ENCODE data around the gene CLEC17A. TPM values are rescaled to one million over a fixed set of nuclear protein-coding genes. Genes with fewer than 3 reads are reported as not detected.
"Not testable (repeated sequence)": the region's sequence is repeated elsewhere in the genome, so short reads cannot be mapped to it uniquely, and the experiment has no call there.

Gene CLEC17A
- total and polyA plus RNA-seq, 2 experiments from 2014 or later: not detected

DNA sequence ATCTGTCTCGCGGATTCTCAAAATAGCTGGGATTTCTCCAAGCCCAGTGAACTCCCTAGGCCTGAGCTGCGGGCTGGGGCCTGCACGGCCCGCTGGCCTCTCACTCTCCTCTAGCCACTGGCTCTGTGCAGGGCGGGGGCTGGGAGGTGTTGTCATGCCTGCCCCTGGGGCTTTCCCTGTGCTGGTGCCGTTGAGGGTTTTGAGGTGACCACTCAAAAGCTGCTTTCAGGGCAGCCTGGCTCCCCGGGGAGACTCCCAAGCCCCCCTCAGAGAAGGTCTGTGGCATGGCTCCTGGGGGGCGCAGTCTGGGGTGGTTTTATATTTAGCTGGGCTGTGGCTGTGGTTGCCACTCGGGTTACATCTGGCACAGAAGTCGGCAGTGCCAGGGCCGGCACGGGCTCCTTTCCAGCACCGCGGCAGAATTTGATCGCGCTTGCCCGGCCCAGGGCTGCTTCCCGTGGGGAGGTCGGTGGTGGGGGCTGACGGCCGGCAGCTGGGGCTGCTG, 21.0 kb upstream of the CLEC17A start:
- 86% methylated on average over 17 to 22 of the region's 22 CpGs for WGBS, 2 experiments (ENCODE audit: low coverage in 1 of 2, low lambda C conversion rate in 2 of 2, missing lambda C conversion rate in 2 of 2)
- Histone ChIP-seq H3K27me3 (replicated peaks; ENCODE audit: insufficient read depth) (no peaks in the 10 kb centered on the region), H2AFZ (no peak overlapping the region), H4K20me1 (ENCODE audit: insufficient read depth) (no peaks in the 10 kb centered on the region), H3K4me2 (ENCODE audit: unreplicated experiment) (no peak overlapping the region), H3K36me3 (ENCODE audit: low read depth) (no peaks in the 10 kb centered on the region), H3K9me2 (ENCODE audit: insufficient read depth) (no peaks in the 10 kb centered on the region), H3K9ac (no peak overlapping the region), H3K27ac (no peak overlapping the region), H3K9me3 (ENCODE audit: low read depth) (no peaks in the 10 kb centered on the region), H3K79me2 (ENCODE audit: insufficient read depth) (no peaks in the 10 kb centered on the region), H3K4me1 (ENCODE audit: insufficient read depth) (no peaks in the 10 kb centered on the region), H3F3A (ENCODE audit: insufficient read depth) (no peaks in the 10 kb centered on the region), H3K4me3 (no peak overlapping the region)
- in situ Hi-C loops (cut with MboI): no loop called here
- no peak for DNase-seq
- TF ChIP-seq EZH2phosphoT487 (IDR thresholded peaks at IDR 0.05; ENCODE audit: insufficient read depth, low read depth): no peak
- TF ChIP-seq EZH2 (IDR thresholded peaks at IDR 0.05; ENCODE audit: insufficient read depth, poor library complexity, severe bottlenecking): no peak

DNA sequence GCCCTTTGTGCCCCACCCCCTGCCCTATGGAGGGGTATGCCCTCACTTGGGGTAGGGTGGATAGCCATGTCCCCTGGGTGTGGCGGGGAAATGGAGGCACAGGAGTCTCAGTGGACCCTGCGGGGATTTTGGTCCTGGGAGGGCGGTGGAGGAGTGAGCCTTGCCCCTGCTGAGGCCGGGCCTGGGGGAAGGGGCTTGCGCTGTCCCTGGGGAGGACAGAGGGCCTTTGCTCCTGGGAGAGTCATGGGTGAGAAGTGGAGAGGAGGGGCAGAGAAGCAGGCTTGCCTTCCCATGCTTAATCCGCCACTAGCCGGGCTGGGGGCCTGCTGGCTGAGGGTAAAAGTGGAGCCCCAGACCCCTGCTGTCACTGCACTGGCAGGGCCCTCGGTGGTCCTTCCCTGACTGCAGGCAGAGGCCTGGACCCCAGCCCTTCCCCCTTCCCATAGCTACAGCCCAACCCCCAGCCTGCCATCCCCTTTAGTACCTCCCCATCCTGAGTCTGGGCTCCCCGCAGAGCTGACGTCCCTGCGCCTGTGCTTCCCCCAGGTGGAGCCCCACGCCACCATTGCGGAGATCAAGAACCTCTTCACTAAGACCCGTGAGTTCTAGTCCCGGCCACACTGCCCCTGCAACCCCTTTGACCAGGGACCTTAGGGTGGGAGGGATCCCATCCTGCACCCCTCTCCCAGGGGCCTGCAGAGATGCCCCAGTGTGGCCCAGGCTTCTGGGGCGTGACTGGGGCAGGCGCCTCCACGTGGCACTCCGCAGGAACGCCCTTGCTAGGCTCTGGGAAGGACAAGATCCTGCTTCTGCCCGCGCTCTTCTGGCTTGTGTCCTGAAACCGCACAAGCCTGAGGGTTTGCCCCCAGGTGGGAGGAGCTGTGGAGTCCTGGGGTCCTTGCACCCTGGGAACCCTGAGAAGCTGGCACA, 20.0 kb upstream of the CLEC17A start:
- no peak for DNase-seq
- in situ Hi-C loops (cut with MboI): no loop called here
- no peaks in the 10 kb centered on the region for H3F3A ChIP-seq (ENCODE audit: insufficient read depth)
- H3K4me2 ChIP-seq (ENCODE audit: unreplicated experiment): no peak overlapping the region
- no peaks in the 10 kb centered on the region for H3K4me1 ChIP-seq (ENCODE audit: insufficient read depth)
- H3K27ac ChIP-seq: no peak overlapping the region
- H4K20me1 ChIP-seq (ENCODE audit: insufficient read depth): no peaks in the 10 kb centered on the region
- no peak overlapping the region for H3K9ac ChIP-seq
- H3K27me3 ChIP-seq (replicated peaks; ENCODE audit: insufficient read depth): no peaks in the 10 kb centered on the region
- H3K4me3 ChIP-seq: no peak overlapping the region
- H3K79me2 ChIP-seq (ENCODE audit: insufficient read depth): no peaks in the 10 kb centered on the region
- no peak overlapping the region for H2AFZ ChIP-seq
- no peaks in the 10 kb centered on the region for H3K9me3 ChIP-seq (ENCODE audit: low read depth)
- 88 to 89% methylated on average over 20 to 23 of the region's 23 CpGs for WGBS, 2 experiments (ENCODE audit: low coverage in 1 of 2, low lambda C conversion rate in 2 of 2, missing lambda C conversion rate in 2 of 2)
- H3K9me2 ChIP-seq (ENCODE audit: insufficient read depth): no peaks in the 10 kb centered on the region
- TF ChIP-seq EZH2phosphoT487 (IDR thresholded peaks at IDR 0.05; ENCODE audit: insufficient read depth, low read depth): no peak
- no peak for TF ChIP-seq EZH2 (IDR thresholded peaks at IDR 0.05; ENCODE audit: insufficient read depth, poor library complexity, severe bottlenecking)
- H3K36me3 ChIP-seq (ENCODE audit: low read depth): no peaks in the 10 kb centered on the region

DNA sequence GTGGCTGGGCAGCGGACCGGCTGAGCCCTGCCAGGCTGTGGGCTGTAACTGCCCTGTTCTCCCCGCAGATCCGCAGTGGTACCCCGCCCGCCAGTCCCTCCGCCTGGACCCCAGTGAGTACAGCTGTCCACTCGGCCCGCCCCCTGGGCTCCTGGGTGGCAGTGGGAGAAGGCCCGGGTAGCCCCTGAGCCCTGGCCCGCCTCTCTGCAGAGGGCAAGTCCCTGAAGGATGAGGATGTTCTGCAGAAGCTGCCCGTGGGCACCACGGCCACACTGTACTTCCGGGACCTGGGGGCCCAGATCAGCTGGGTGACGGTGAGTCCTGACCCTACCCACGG, 19.3 kb upstream of the CLEC17A start:
- Histone ChIP-seq H3K9ac (no peak overlapping the region), H3K9me3 (ENCODE audit: low read depth) (no peaks in the 10 kb centered on the region), H3K27ac (no peak overlapping the region), H3K4me1 (ENCODE audit: insufficient read depth) (no peaks in the 10 kb centered on the region), H3K4me2 (ENCODE audit: unreplicated experiment) (no peak overlapping the region), H3K27me3 (replicated peaks; ENCODE audit: insufficient read depth) (no peaks in the 10 kb centered on the region), H3K36me3 (ENCODE audit: low read depth) (no peaks in the 10 kb centered on the region), H3K79me2 (ENCODE audit: insufficient read depth) (peaks cover 6% of the 10 kb centered on the region), H3K9me2 (ENCODE audit: insufficient read depth) (no peaks in the 10 kb centered on the region), H4K20me1 (ENCODE audit: insufficient read depth) (no peaks in the 10 kb centered on the region), H3K4me3 (no peak overlapping the region), H3F3A (ENCODE audit: insufficient read depth) (no peaks in the 10 kb centered on the region), H2AFZ (no peak overlapping the region)
- no peak for DNase-seq
- in situ Hi-C loops (cut with MboI): no loop called here
- WGBS, 2 experiments (ENCODE audit: low coverage in 1 of 2, low lambda C conversion rate in 2 of 2, missing lambda C conversion rate in 2 of 2): 93% methylated on average over 16 of the region's 16 CpGs
- TF ChIP-seq EZH2phosphoT487 (IDR thresholded peaks at IDR 0.05; ENCODE audit: insufficient read depth, low read depth): no peak
- no peak for TF ChIP-seq EZH2 (IDR thresholded peaks at IDR 0.05; ENCODE audit: insufficient read depth, poor library complexity, severe bottlenecking)

DNA sequence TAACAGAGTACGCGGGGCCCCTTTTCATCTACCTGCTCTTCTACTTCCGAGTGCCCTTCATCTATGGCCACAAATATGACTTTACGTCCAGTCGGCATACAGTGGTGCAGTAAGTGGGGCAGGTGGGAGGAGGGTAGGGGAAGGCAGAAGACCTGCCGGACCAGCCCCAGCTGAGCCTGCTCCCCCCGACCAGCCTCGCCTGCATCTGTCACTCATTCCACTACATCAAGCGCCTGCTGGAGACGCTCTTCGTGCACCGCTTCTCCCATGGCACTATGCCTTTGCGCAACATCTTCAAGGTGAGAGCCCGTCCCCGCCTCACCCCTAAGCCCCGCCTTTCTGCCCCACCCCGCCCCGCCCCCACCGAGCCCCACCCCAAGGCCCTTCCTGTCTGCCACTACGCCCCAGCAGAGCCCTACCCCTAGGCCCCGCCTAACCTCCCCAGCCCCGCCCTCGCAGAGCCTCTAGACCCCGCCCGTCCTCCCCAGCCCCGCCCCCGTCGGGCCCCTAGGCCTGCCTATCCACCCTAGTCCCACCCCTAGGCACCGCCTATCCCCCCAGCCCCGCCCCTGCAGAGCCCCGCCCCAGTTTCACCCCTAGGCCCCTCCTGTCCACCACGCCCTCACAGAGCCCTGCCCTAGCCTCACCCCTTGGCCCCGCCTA, 18.8 kb upstream of the CLEC17A start:
- H3K4me2 ChIP-seq (ENCODE audit: unreplicated experiment): no peak overlapping the region
- H3K36me3 ChIP-seq (ENCODE audit: low read depth): no peaks in the 10 kb centered on the region
- 72 to 97% methylated on average over 6 to 33 of the region's 33 CpGs for WGBS, 2 experiments (ENCODE audit: low coverage in 1 of 2, low lambda C conversion rate in 2 of 2, missing lambda C conversion rate in 2 of 2)
- no peaks in the 10 kb centered on the region for H3F3A ChIP-seq (ENCODE audit: insufficient read depth)
- H3K27ac ChIP-seq: no peak overlapping the region
- in situ Hi-C loops (cut with MboI): no loop called here
- no peaks in the 10 kb centered on the region for H3K9me2 ChIP-seq (ENCODE audit: insufficient read depth)
- H3K4me3 ChIP-seq: no peak overlapping the region
- peaks cover 12% of the 10 kb centered on the region for H3K79me2 ChIP-seq (ENCODE audit: insufficient read depth)
- H4K20me1 ChIP-seq (ENCODE audit: insufficient read depth): no peaks in the 10 kb centered on the region
- DNase-seq: peak; percentile 38
- no peaks in the 10 kb centered on the region for H3K27me3 ChIP-seq (replicated peaks; ENCODE audit: insufficient read depth)
- H3K9me3 ChIP-seq (ENCODE audit: low read depth): no peaks in the 10 kb centered on the region
- no peak for TF ChIP-seq EZH2phosphoT487 (IDR thresholded peaks at IDR 0.05; ENCODE audit: insufficient read depth, low read depth)
- no peak for TF ChIP-seq EZH2 (IDR thresholded peaks at IDR 0.05; ENCODE audit: insufficient read depth, poor library complexity, severe bottlenecking)
- no peak overlapping the region for H3K9ac ChIP-seq
- no peak overlapping the region for H2AFZ ChIP-seq
- no peaks in the 10 kb centered on the region for H3K4me1 ChIP-seq (ENCODE audit: insufficient read depth)

DNA sequence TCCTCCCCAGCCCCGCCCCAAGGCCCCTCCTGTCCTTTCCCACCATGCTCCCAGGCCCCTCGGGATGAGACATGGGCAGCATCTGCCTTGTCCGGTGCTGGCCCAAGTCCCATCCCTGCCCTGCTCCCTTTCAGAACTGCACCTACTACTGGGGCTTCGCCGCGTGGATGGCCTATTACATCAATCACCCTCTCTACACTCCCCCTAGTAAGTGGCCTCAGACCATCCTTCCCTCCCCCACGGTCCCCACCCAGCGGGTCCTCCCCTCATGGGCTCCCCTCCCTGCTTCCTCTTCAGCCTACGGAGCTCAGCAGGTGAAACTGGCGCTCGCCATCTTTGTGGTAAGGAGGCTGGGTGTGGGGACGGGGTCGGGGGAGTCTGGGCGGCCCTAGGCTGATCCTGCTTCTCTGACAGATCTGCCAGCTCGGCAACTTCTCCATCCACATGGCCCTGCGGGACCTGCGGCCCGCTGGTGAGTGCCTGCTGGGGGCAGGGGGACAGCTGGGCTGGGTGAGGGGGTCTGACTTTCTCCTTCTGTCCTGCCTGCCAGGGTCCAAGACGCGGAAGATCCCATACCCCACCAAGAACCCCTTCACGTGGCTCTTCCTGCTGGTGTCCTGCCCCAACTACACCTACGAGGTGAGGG, 18.1 kb upstream of the CLEC17A start:
- H3F3A ChIP-seq (ENCODE audit: insufficient read depth); H3K27ac ChIP-seq; H3K9ac ChIP-seq; H3K9me2 ChIP-seq (ENCODE audit: insufficient read depth); H4K20me1 ChIP-seq (ENCODE audit: insufficient read depth); H3K4me3 ChIP-seq; H3K27me3 ChIP-seq (replicated peaks; ENCODE audit: insufficient read depth); in situ Hi-C loops (cut with MboI); DNase-seq; H2AFZ ChIP-seq; H3K4me2 ChIP-seq (ENCODE audit: unreplicated experiment); H3K4me1 ChIP-seq (ENCODE audit: insufficient read depth); H3K36me3 ChIP-seq (ENCODE audit: low read depth); H3K9me3 ChIP-seq (ENCODE audit: low read depth): not testable (repeated sequence)
- 75 to 80% methylated on average over 15 to 22 of the region's 22 CpGs for WGBS, 2 experiments (ENCODE audit: low coverage in 1 of 2, low lambda C conversion rate in 2 of 2, missing lambda C conversion rate in 2 of 2)
- H3K79me2 ChIP-seq (ENCODE audit: insufficient read depth): peaks cover 18% of the 10 kb centered on the region
